GM12878 (cell line): ENCODE results near the gene ZCCHC24. TPM values are rescaled to one million over a fixed set of nuclear protein-coding genes. Genes with fewer than 3 reads are reported as not detected.

Experiments
- ATAC-seq: fragments of 200-7000 bp; cut with Tn5 transposase; 3 replicates; pipeline ENCODE4 v1.9.1; 2020; ENCODE audit warnings: mild to moderate bottlenecking, moderate library complexity
- BruUV-seq: library from RNA; stranded (reverse); fragments of 400-500 nt; replicated peaks from 2 replicates; lab custom pipeline; 2021; lab: Mats Ljungman, UMichigan
- CTCF ChIA-PET: fragments of 300-600 bp; sonication (Branson Sonifier 250); formaldehyde crosslinking; extraction: SDS; loops from one replicate; lab custom pipeline; 2021; ENCODE audit warnings: inconsistent platforms; lab: Yijun Ruan, JAX
- POLR2A ChIA-PET: fragments of 350-600 bp; formaldehyde crosslinking; extraction: SDS; loops from one replicate; lab custom pipeline; 2021; ENCODE audit warnings: inconsistent platforms; lab: Charles Lee
- RAD21 ChIA-PET: fragments of 300-600 bp; sonication (Branson Sonifier 250); formaldehyde crosslinking; loops from one replicate; lab custom pipeline; 2023; ENCODE audit warnings: antibody characterized with exemption; ENCODE audit not compliant: unreplicated experiment; lab: Charles Lee
- SMC1A ChIA-PET: fragments of 300-600 bp; sonication (Branson Sonifier 250); formaldehyde crosslinking; loops from one replicate; lab custom pipeline; 2023; ENCODE audit not compliant: unreplicated experiment, uncharacterized antibody; lab: Charles Lee
- DNase-seq: peaks from one replicate; pipeline ENCODE4 v3.0.0-alpha.2; 2011; ENCODE audit warnings: low read depth, low spot score
- FAIRE-seq: peaks from 3 replicates; lab custom pipeline; 2011; peaks lifted over from hg19 to GRCh38; lab: Jason Lieb, UNC
- H2AFZ ChIP-seq: 2 replicates; pipeline ENCODE4 v1.6.0; 2011; ENCODE audit warnings: low read depth, low read length, control low read depth; ENCODE audit not compliant: control insufficient read depth
- H3K27ac ChIP-seq: 2 replicates; pipeline ENCODE4 v1.5.1; 2011; ENCODE audit warnings: control low read depth; ENCODE audit not compliant: control insufficient read depth, insufficient read depth
- H3K27me3 ChIP-seq, 2 experiments: replicated peaks in 1 of 2; 2 replicates each; pipeline versions ENCODE4 v1.6.0 to v1.6.1; 2011; ENCODE audit warnings: low read length in 1 of 2; ENCODE audit not compliant: control insufficient read depth in 2 of 2, insufficient read depth in 2 of 2
- H3K36me3 ChIP-seq, 2 experiments: 2 replicates each; pipeline ENCODE4 v1.5.1; 2011; ENCODE audit warnings: low read length in 1 of 2; ENCODE audit not compliant: control insufficient read depth in 2 of 2, insufficient read depth in 2 of 2
- H3K4me1 ChIP-seq: 2 replicates; pipeline ENCODE4 v1.6.1; 2011; ENCODE audit warnings: mild to moderate bottlenecking, low read length, moderate library complexity, mixed read lengths; ENCODE audit not compliant: control insufficient read depth, insufficient read depth
- H3K4me2 ChIP-seq: 2 replicates; pipeline ENCODE4 v1.6.0; 2011; ENCODE audit warnings: control low read depth; ENCODE audit not compliant: control insufficient read depth, insufficient read depth
- H3K4me3 ChIP-seq: fragments of 200-600 bp; sonication (generic); 2 replicates; pipeline ENCODE4 v1.5.1; 2016
- H3K79me2 ChIP-seq: 2 replicates; pipeline ENCODE4 v1.6.0; 2011; ENCODE audit warnings: low read length; ENCODE audit not compliant: control insufficient read depth, insufficient read depth
- H3K9ac ChIP-seq: 2 replicates; pipeline ENCODE4 v1.8.0; 2011; ENCODE audit warnings: low read length, control low read depth, mixed read lengths; ENCODE audit not compliant: control insufficient read depth, insufficient read depth
- H3K9me3 ChIP-seq: replicated peaks from 3 replicates; pipeline ENCODE4 v1.5.1; 2011; ENCODE audit warnings: mild to moderate bottlenecking, low read length; ENCODE audit not compliant: control insufficient read depth, insufficient read depth
- H4K20me1 ChIP-seq: 2 replicates; pipeline ENCODE4 v1.6.0; 2011; ENCODE audit not compliant: control insufficient read depth, insufficient read depth
- HCFC1 ChIP-seq: fragments of 150-350 bp; IDR thresholded peaks from 2 replicates; pipeline ENCODE4 v1.6.1; 2014; ENCODE audit warnings: low read length
- MEF2B ChIP-seq: fragments of 450-650 bp; IDR thresholded peaks from 2 replicates; pipeline ENCODE4 v1.6.1; 2018; ENCODE audit warnings: mild to moderate bottlenecking, moderate library complexity; ENCODE audit not compliant: partially characterized antibody, poor library complexity, severe bottlenecking
- WGBS: methylation state at CpG from one replicate; pipeline ENCODE4 v1.1.6; 2016; ENCODE audit warnings: low lambda C conversion rate; ENCODE audit not compliant: insufficient replicate concordance, insufficient coverage; ENCODE audit errors: missing lambda C conversion rate; 5-methylcytosine and 5-hydroxymethylcytosine counted together
- in situ Hi-C: fragments of 300-500 bp; cut with MboI; formaldehyde crosslinking; loops from 9 replicates; pipeline ENCODE4 v1.14.3; 2018; ENCODE audit warnings: mixed read lengths
- intact Hi-C: fragments of 100-400 bp; cut with micrococcal nuclease; formaldehyde crosslinking; loops from one replicate; pipeline ENCODE4 v1.14.2; 2022; ENCODE audit not compliant: unreplicated experiment
- polyA plus RNA-seq, 11 experiments: library from polyadenylated mRNA; depleted of rRNA in 4 of 11; unstranded in 6 of 11; stranded (reverse) in 5 of 11; fragments of >200 nt; fragmentation: Nextera tagmentation in 4 of 11; fragmentation: Illumina TruSeq in 1 of 11; extraction: Ambion mirVana in 4 of 11; extraction: Trizol in 1 of 11; gene quantifications; 1 replicate in 1 of 11; 2 replicates in 10 of 11; pipeline versions ENCODE4 v1.2.1 to v1.2.3, GENCODE V29; 2011 to 2016; ENCODE audit warnings: inconsistent platforms in 2 of 11, missing spikeins in 2 of 11, low read depth in 1 of 11
- total RNA-seq, 4 experiments: library from RNA; depleted of rRNA in 3 of 4; stranded (reverse); fragments of >200 nt in 3 of 4; fragmentation: Illumina TruSeq in 1 of 4; extraction: Trizol in 1 of 4; gene quantifications; 2 replicates each; pipeline versions ENCODE4 v1.2.1 to v1.2.3, GENCODE V29; 2013 to 2021
- TF ChIP-seq, protein P1 (sequence below): IDR thresholded peaks from 2 replicates; pipeline ENCODE4 v1.6.1; 2012; ENCODE audit warnings: low read depth, low read length, improper control_type of control experiment

Gene ZCCHC24
- total and polyA plus RNA-seq, 10 of the 15 experiments (the other 5 are each of a cell fraction or from before 2014, with no cell fraction given), result 0.02 to 0.62 (median 0.04) TPM; not detected in 4

DNA sequence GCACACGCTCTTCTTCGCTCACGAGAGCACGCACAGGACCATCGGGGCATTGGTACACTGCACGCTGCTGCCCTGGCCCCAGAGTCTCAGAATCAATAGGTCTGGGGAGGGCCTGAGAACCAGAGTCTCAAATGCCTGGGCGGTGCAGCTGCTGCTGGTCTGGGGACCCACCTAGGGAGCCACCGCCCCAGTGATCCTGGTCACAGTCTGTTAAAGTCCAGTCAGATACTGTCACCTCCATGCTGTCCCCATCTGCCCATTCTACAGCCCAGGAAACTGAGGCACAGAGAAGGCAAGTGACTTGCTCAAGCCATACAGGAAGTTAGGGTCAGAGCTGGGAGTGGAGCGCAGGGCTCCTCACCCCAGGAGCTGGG lies 38.0 kb downstream of the ZCCHC24 start:
- 47% methylated on average over 9 of the region's 9 CpGs for WGBS
- Histone ChIP-seq H3K4me3 (no peak overlapping the region), H3K9ac (no peak overlapping the region), H3K9me3 (no peaks in the 10 kb centered on the region), H3K4me2 (no peak overlapping the region), H2AFZ (no peak overlapping the region), H3K27me3 (no peaks in the 10 kb centered on the region; a peak in 1 of 4 replicates), H3K36me3 (no peaks in the 10 kb centered on the region), H3K79me2 (no peaks in the 10 kb centered on the region), H4K20me1 (no peaks in the 10 kb centered on the region), H3K4me1 (no peaks in the 10 kb centered on the region), H3K27ac (no peak overlapping the region)
- POLR2A ChIA-PET, result no interaction called here
- DNase-seq (no peak), FAIRE-seq (no peak), ATAC-seq (no peak)
- intact Hi-C loops (no loop called here), in situ Hi-C loops (no loop called here)
- CTCF ChIA-PET, result no interaction called here
- SMC1A ChIA-PET, result no interaction called here
- RAD21 ChIA-PET, result no interaction called here
- BruUV-seq, result no TSS peak
- no peak for TF ChIP-seq HCFC1
- TF ChIP-seq MEF2B, result peak; percentile 0

DNA sequence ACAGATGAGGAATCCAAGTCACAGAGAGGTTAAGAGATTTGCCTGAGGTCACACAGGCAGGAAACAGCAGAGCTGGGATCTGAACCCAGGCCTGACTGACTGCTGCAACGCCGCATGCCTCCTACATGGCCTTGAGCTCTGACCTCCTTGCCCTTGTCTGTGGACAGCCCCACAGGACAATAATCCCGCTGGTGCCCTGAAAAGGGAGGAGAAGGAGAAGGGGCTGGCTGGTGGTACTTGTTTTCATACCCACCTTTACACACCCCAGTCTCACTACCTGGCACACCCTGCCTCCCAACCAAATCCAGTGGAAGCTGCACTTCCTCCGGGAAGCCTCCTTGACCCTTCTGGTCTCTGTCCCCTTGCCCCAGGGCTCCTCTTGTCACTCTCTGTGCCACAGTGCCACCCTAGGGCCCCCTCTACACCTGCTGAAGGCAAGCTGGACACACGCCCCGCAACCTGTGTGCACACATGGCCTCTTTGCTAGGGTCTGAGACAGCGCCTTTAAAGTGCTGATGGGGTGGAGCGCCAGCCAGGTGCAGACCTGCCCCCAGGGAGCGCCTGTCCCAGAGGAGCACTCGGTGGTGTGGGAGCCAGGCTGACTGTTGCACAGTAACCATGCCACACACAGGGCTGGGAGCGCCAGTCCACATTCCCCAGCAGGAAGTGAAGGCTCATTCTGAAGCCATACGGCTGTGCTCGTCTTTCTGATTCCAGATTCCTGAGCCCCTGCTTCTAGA lies 38.6 kb downstream of the ZCCHC24 start:
- Histone ChIP-seq H3K79me2 (no peaks in the 10 kb centered on the region), H3K4me1 (no peaks in the 10 kb centered on the region)
- ATAC-seq, result peak; percentile 28
- CTCF ChIA-PET, result interaction anchor here (0.6 to 0.8 kb wide), 2 partner anchors 32 to 112 kb away, joined by 3 to 5 read pairs; no protein-coding TSS in a partner anchor
- POLR2A ChIA-PET, result interaction anchor here (0.7 kb wide), 1 partner anchor 59 kb away, joined by 3 read pairs; no protein-coding TSS in a partner anchor
- TF ChIP-seq, protein P1, sequence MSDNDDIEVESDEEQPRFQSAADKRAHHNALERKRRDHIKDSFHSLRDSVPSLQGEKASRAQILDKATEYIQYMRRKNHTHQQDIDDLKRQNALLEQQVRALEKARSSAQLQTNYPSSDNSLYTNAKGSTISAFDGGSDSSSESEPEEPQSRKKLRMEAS, result no peak
- peak; percentile 73 for TF ChIP-seq MEF2B
- TF ChIP-seq, all 136 proteins: peak for 1
- no peak overlapping the region for H3K27ac ChIP-seq
- in situ Hi-C loops, result no loop called here
- no peak overlapping the region for H2AFZ ChIP-seq
- no peak for DNase-seq
- H3K9ac ChIP-seq, result no peak overlapping the region
- H3K4me3 ChIP-seq, result no peak overlapping the region
- H3K36me3 ChIP-seq, result no peaks in the 10 kb centered on the region
- H3K9me3 ChIP-seq, result no peaks in the 10 kb centered on the region
- no peaks in the 10 kb centered on the region; a peak in 1 of 4 replicates for H3K27me3 ChIP-seq
- ChIA-PET RAD21 (no interaction called here), SMC1A (no interaction called here)
- no peak overlapping the region for H3K4me2 ChIP-seq
- intact Hi-C loops, result no loop called here
- no peaks in the 10 kb centered on the region for H4K20me1 ChIP-seq
- WGBS, result 22% methylated on average over 13 of the region's 13 CpGs
- no peak for FAIRE-seq
- no TSS peak for BruUV-seq
